Subcutaneous adipose tissue (tissue), 4 donors: Measurements from ENCODE around the gene NTSR2. TPM values are rescaled to one million over a fixed set of nuclear protein-coding genes. Genes with fewer than 3 reads are reported as not detected.

Source experiments
- total RNA-seq, 4 donors: library from RNA; depleted of rRNA; stranded (reverse); fragments of >200 nt; gene quantifications; one replicate each; pipeline ENCODE4 v1.1.0, GENCODE V29; 2016
- TF ChIP-seq, protein P1 (sequence below): fragments of 450-650 bp; IDR thresholded peaks from one replicate; pipeline ENCODE4 v1.5.1; 2016; ENCODE audit warnings: low read depth, mild to moderate bottlenecking, control low read depth, antibody characterized with exemption, moderate library complexity

Gene NTSR2
- total RNA-seq, 4 donors from 2014 or later = 1.1 TPM; not detected in 2

- TF ChIP-seq, protein P1, sequence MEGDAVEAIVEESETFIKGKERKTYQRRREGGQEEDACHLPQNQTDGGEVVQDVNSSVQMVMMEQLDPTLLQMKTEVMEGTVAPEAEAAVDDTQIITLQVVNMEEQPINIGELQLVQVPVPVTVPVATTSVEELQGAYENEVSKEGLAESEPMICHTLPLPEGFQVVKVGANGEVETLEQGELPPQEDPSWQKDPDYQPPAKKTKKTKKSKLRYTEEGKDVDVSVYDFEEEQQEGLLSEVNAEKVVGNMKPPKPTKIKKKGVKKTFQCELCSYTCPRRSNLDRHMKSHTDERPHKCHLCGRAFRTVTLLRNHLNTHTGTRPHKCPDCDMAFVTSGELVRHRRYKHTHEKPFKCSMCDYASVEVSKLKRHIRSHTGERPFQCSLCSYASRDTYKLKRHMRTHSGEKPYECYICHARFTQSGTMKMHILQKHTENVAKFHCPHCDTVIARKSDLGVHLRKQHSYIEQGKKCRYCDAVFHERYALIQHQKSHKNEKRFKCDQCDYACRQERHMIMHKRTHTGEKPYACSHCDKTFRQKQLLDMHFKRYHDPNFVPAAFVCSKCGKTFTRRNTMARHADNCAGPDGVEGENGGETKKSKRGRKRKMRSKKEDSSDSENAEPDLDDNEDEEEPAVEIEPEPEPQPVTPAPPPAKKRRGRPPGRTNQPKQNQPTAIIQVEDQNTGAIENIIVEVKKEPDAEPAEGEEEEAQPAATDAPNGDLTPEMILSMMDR = no peak
These were observed 45.1 kb downstream of the NTSR2 start for GRCh38 chr2:11624893-11625292.

DNA sequence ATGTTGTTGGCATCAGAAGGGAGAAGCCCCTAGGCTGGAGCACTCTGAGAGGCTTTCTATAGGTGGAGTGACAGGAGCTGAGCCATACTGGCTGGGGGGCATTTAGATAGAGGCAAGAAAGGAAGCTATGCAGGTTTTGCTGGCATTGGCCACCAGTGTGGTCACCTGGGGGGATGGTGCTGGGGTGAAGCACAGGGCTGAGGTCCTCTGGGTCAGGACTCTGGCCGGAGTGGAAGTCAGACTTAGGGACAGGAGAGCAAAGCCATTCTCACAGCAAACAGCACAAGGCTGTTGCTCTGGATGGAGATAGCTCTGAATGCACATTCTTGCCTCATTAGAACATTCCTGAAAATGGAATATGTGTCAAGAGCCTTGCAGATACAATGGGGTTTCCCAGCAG, 47.4 kb downstream of the NTSR2 start:
- TF ChIP-seq, protein P1 = no peak

DNA sequence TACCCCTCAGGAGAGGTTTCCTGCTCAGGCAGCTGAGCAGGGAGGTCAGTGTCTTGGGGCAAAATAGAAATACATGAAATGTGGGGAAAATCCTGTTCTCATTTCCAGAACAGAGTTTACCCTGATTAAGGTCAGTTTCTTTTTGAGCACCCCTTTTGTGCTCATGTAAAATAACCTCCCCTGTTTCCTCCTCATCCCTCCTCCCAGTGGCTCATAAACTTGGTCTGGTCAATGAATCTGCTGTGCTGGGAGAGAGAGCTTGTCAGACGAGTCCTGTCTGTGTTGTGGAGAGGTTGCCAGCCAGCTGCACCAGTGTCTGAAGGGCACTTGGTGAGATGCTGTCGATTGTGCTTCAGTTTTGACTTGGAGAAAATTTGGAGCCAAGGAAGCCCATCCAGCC, 48.6 kb downstream of the NTSR2 start:
- TF ChIP-seq, protein P1 = no peak

DNA sequence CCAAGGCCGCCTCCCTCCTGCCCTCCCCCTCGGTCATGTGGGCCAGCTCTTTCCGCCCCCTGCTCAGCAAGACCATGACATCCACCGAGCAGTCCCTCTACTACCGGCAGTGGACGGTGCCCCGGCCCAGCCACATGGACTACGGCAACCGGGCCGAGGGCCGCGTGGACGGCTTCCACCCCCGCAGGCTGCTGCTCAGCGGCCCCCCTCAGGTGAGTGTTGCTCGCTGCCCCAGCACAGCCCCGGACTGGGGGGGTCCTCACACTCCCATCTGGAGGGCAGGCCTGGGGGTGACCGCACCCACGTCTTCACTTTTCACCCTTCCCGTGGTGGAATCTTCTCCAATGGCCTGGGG, 51.3 kb downstream of the NTSR2 start:
- TF ChIP-seq, protein P1 = no peak

DNA sequence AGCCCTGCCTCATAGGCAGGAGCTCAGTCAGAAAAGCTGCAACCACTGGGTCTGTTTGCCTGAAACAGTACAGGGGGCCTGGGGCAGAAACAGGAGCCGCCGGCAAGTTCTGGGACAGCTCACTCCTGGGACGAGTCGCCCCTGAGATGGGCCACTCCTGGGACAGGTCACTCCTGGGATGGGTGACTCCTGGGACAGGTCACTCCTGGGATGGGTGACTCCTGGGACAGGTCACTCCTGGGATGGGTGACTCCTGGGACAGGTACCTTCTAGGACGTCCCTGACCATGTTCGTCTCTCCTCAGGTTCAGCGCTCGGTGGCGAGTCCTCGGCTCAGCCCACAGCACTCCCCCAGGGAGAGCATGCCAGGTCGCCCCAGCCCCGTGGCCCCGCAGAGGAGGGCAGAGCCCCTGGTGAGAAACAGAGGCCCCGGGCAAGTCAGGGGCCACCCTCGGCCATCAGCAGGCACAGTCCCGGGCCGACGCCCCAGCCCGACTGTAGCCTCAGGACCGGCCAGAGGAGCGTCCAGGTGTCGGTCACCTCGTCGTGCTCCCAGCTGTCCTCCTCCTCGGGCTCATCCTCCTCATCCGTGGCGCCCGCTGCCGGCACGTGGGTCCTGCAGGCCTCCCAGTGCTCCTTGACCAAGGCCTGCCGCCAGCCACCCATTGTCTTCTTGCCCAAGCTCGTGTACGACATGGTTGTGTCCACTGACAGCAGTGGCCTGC, 51.8 kb downstream of the NTSR2 start:
- TF ChIP-seq, protein P1 = no peak

DNA sequence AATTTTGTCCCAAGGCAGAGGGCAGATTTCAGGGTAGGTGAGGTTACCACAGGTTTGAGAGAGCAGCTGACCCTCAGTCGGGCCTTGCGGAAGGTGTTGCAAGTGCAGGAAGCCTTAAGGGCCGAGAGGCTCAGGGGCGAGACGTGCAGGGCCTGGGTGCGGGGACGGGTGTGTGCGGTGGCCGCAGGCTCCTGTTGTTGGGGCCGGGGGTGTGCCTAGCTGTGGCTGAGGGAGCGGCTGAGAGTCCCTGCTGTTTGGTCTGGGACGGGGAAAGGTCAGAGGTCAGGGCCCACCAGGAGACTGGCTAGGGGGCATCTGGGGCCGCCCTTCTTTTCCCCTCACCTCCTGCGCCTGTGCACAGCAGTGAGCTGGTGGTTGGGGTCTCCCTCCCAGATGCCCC, 52.5 kb downstream of the NTSR2 start:
- TF ChIP-seq, protein P1 = no peak

DNA sequence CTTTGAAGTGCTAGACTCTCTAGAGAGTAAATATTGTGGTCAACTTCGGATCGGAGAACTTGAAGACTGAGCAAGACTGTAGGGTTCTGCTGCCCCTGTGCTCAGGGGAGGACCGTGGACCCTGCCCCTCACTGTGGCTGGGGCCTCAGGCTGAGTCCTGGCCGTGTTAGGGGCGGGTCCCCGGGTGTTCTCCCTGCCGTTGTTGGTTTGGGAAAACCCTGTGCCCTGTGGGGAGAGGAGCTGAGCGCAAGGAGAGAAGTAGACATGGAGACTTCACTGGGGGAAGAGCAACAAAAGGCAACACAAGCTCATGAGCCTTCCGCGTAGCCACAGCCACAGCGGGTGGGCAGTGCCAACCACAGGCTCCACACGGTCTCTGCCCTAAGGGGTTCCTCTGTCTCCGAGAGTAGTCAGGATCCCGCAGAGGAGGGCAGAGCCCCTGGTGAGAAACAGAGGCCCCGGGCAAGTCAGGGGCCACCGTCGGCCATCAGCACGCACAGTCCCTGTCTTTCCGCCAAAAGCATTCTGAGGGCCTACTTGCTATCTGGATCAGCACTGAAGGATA, 53.1 kb downstream of the NTSR2 start:
- TF ChIP-seq, protein P1 = no peak
